HTERT RPE-1 (cell line): ENCODE results near the gene PYHIN1.

Source experiments
- in situ Hi-C: fragments of 300-500 bp; cut with MboI; formaldehyde crosslinking; loops from 4 replicates; pipeline ENCODE4 v1.14.3; 2020; ENCODE audit warnings: low sequenced_read_pairs

PYHIN1 gene

DNA sequence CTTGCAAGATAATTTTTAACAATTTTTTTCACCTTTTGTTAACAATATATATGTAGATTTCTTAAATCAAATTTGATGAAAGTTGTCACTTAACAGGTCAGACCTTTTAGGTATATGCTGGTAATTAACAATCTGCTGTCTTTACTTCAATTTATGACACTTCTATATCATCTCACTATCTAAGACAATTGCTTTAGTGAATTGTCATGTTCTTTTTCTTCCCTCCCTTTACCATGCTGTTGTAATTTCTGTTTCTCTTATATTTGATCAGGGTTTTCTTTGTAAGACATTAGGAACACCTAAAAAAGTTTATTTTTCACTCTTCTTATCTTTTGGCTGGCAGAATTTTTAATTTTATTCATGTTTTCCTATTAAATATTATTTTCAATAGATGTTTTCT, 80.4 kb downstream of the PYHIN1 start:
- in situ Hi-C loops, result no loop called here

DNA sequence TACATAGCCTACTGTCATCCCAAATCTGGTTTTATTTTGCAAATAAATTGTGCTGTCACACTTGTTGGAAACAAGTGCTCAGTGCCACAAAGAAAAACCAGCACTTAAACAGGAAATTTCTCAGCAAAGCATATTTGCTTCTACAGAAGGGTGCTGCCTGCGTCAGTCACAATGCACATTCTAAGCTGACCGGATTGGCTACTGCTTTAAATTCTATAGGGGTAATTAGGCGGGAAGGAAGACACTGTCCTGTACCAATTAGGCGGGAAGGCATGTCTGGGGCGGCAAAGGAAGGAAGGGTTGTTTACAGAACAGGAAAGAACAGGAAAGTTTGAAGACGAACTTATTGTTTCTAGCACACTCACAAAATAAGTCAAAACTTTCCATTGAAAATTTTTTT, 81.1 kb downstream of the PYHIN1 start:
- in situ Hi-C loops, result no loop called here

DNA sequence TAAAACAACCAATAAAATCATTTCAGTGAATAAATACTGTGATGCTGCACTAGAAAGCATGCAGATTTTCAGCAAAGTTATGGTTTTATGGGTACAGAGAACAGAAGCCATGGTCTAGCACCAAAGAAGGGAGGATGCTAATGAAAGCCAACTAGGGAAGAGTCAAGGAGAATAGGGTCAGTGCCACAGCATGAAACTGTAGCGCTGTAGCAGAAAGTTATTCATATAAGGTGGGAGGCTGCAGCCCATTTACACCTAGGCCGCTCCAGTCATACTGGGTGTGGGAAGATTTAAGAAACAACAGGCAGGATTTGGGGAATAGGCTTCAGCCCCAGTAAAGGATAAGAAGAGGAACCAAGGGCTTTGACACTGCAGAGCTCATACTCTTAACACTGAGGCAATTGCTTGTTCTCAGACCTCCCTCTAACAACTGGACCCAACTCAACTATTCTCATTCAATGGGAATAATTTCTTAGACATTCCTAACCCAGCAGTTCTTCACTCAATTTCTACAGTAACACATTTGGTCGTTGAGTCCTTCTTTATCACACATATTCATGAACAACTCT, 82.7 kb downstream of the PYHIN1 start:
- in situ Hi-C loops, result no loop called here

DNA sequence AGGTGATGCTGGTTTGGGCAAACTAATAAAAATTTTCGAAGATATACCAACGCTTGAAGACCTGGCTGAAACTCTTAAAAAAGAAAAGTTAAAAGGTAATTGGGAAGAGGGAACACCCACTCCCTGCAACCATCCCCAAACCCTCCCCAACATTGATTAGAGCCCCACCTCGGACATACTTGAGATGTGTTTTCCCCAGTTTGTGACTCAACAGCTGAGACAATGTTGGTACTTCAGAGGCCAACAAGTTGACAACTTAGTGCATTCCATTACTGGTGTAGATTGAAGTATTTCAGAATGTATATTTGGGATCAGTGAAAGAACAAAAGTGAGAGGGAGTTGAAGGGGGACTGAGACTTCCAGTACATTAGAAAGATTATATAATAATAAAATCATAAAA, 83.5 kb downstream of the PYHIN1 start:
- in situ Hi-C loops, result no loop called here

DNA sequence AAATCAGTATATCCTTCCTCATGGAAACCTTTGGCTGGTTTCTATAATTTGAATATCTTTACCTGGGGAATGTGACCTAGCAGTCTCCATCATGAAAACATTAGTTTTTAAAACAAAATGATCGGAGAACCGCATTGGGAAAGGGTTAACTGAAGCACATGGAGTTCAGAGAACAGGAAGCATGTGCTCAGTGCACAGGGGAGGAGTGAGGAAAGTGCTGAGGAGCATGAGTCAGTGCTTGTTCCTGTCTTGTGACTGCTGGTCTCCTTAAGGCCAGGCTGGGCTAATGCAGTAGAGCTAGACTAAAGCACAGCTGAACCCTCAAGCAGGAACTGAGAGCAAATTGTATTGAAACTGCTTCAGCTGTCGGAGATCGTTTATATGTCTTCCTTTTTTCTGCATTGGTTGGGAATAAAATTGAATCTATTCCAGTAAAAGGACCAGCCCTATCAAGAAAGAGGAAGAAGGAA, 84.1 kb downstream of the PYHIN1 start:
- in situ Hi-C loops, result no loop called here

DNA sequence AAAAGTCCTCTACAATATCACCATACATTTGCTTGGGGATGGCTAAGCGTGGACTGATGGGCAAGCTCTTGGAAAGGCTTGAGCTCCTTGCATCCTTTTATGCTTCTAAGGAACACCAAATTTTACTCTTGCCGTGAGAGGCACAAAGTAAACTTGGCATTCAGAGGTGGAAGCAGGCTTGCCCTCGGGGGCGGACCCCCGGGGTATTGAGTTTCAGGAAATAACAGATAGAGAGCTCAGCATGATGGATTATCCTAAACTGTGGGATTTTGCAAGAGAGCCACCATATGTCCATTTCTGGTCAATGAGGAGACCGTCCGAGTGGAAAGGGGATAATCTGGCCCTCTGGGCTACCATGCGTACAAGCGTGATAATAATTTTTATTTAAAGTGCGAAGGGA, 92.4 kb downstream of the PYHIN1 start:
- in situ Hi-C loops, result no loop called here

DNA sequence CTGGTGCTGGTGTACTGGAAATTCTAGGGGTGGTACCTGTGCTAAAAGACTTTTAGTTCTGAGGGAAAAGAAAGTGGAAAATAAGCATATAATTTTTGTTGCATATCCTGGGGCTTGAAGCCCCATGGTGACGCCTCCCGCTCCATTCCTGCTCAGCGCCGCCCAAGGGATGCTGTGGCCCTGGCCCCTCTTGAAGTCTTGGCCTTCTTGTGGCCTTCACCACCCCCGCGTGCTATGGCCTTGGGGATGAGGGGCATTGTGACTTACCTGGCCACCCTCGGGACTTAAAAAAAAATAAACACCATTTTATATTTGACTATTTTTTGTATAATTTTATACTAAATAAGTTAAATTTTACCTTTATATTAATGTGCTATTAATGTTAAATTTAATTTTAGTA, 93.7 kb downstream of the PYHIN1 start:
- in situ Hi-C loops, result no loop called here
